WERI-Rb-1 (cell line): ENCODE measurements around the gene MAPK11.

Source experiments
- DNase-seq: peaks from one replicate; pipeline ENCODE4 v3.0.0-alpha.2; 2020
- H3K27ac ChIP-seq: fragments of 250-450 bp; sonication (Bioruptor Pico); 2 replicates; pipeline ENCODE4 v1.5.1; 2020; ENCODE audit warnings: mild to moderate bottlenecking, moderate library complexity
- H3K27me3 ChIP-seq: fragments of 250-450 bp; sonication (Bioruptor Pico); 2 replicates; pipeline ENCODE4 v1.5.1; 2021; ENCODE audit warnings: mild to moderate bottlenecking, low read depth, moderate library complexity; ENCODE audit not compliant: insufficient read depth, severe bottlenecking
- H3K36me3 ChIP-seq: fragments of 250-450 bp; sonication (Bioruptor Pico); 2 replicates; pipeline ENCODE4 v1.5.1; 2020; ENCODE audit warnings: mild to moderate bottlenecking, moderate library complexity
- H3K4me3 ChIP-seq: 2 replicates; pipeline ENCODE4 v1.5.1; 2011; ENCODE audit warnings: low read depth, mild to moderate bottlenecking, control low read depth, low read length
- H3K9me3 ChIP-seq: fragments of 250-450 bp; sonication (Bioruptor Pico); 2 replicates; pipeline ENCODE4 v1.5.1; 2021; ENCODE audit warnings: mild to moderate bottlenecking, moderate library complexity; ENCODE audit not compliant: severe bottlenecking
- CTCF ChIP-seq: IDR thresholded peaks from 2 replicates; pipeline ENCODE4 v1.5.1; 2011; ENCODE audit warnings: low read depth, mild to moderate bottlenecking, control low read depth, inconsistent platforms, low read length

The MAPK11 gene

GRCh38 chr22:50269970-50270665 lies at the start of gene MAPK11:
Gene MAPK11 (minus strand): TSS chr22:50270380. CDS start chr22:50270292, 88 bp downstream.
- Histone ChIP-seq H3K9me3 (no peaks in the 10 kb centered on the region), H3K4me3 (peak within 1 kb of the TSS; percentile 91), H3K27ac (peak within 1 kb of the TSS; percentile 87), H3K36me3 (peaks cover 20% of the 10 kb centered on the region), H3K27me3 (no peaks in the 10 kb centered on the region)
- DNase-seq: peak; percentile 79
- TF ChIP-seq CTCF: no peak

- DNase-seq: no peak
- Histone ChIP-seq H3K36me3 (no peaks in the 10 kb centered on the region), H3K9me3 (no peaks in the 10 kb centered on the region), H3K4me3 (no peak overlapping the region), H3K27ac (no peak overlapping the region), H3K27me3 (no peaks in the 10 kb centered on the region)
- TF ChIP-seq CTCF: no peak
Measured at GRCh38 chr22:50319503-50319951, 49.3 kb upstream of the MAPK11 start.

GRCh38 chr22:50318698-50319411 lies 48.7 kb upstream of the MAPK11 start:
- no peak for DNase-seq

GRCh38 chr22:50318356-50318697 lies 48.1 kb upstream of the MAPK11 start:
- no peak for DNase-seq
- no peaks in the 10 kb centered on the region for H3K27me3 ChIP-seq
- H3K36me3 ChIP-seq: no peaks in the 10 kb centered on the region
- H3K9me3 ChIP-seq: no peaks in the 10 kb centered on the region
- no peak overlapping the region for H3K4me3 ChIP-seq
- no peak overlapping the region for H3K27ac ChIP-seq
- no peak for TF ChIP-seq CTCF

More at GRCh38 chr22:50318698-50319411, 48.7 kb upstream of the MAPK11 start:
- Histone ChIP-seq H3K27ac (no peak overlapping the region), H3K9me3 (no peaks in the 10 kb centered on the region), H3K4me3 (no peak overlapping the region), H3K27me3 (no peaks in the 10 kb centered on the region), H3K36me3 (no peaks in the 10 kb centered on the region)
- TF ChIP-seq CTCF: no peak

- no peak overlapping the region for H3K4me3 ChIP-seq
- H3K36me3 ChIP-seq: no peaks in the 10 kb centered on the region
- H3K27ac ChIP-seq: no peak overlapping the region
- DNase-seq: no peak
- no peaks in the 10 kb centered on the region for H3K9me3 ChIP-seq
- TF ChIP-seq CTCF: no peak
- H3K27me3 ChIP-seq: no peaks in the 10 kb centered on the region
Measured at GRCh38 chr22:50317674-50318073, 47.5 kb upstream of the MAPK11 start.
